GM19043 (cell line): ENCODE results near the gene RNF17.

Experiments used
- ATAC-seq: cut with Tn5 transposase; IDR thresholded peaks from one replicate; pipeline ENCODE4 v1.9.1; 2021; ENCODE audit warnings: low read depth; ENCODE audit not compliant: unreplicated experiment

RNF17 gene

DNA sequence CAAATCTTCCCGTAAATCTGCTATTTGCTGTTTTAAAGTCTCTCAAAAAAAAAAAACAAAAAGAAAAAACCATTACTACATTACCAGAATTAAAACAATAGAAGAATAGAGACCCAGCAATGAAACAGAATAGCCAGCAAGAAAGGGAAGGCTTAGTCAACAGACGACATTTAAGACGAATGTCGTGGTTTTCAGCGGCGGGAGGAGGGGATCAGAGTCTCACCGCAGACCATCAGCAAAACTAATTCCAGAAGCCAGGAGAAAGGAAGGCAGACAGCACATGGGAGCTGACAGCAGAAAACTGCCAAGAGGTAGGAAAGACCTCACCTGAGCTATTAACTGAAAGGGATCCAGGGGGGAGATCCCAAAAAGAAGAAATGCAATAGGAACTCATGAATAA, 128.9 kb downstream of the RNF17 start:
- no peak for ATAC-seq

DNA sequence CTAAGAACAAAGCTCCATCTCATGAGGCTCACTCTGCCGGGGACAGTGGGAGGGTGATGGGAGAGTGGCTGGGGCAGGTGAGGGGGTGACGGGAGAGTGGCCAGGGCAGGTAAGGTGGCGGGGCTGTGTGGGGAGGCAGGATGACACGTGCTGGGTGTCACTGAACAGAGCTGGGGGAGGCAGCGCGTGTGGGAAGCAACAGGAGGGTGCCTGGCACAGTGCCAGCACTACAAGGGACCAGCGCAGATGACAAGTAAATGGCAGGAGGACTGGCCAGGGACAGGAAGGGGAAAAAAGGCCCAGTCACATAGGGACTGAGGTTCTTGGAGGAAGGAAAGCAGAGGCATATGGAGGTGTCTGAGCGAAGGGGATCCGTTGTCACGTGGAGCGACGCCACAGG, 129.9 kb downstream of the RNF17 start:
- ATAC-seq: no peak

DNA sequence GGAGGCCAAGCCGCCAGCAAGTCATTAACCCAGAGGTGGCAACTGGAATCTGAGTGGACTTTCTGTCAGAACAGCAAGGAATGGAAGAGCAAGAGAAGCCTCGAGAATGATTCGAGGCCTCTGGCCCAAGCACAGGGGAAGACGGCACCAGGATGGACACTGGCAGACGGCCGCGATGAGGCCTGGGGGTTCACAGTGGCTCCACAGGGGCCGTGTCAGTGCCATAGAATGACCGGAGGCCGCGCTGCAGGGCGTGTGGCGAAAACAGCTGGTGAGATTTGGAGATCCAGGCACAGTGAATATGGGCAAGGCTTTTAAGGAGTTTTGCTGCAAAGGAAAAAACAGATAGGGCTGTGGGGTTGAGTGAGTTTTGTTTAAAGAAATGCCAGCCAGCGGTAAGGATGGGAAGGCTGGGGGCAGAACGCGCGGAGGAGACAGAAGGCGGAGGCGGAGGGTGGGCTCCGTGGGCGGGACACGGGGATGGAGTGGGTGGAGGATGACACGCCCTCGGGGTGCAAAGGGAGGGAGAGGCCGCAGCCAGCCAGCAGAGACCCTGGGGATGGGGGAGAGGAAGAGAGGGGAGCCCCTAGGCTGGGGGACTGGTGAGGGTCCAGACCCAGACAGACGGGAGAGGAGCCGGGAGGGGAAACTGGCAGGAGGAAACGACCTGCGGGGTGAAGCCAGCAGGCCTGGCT, 130.5 kb downstream of the RNF17 start:
- ATAC-seq: no peak

DNA sequence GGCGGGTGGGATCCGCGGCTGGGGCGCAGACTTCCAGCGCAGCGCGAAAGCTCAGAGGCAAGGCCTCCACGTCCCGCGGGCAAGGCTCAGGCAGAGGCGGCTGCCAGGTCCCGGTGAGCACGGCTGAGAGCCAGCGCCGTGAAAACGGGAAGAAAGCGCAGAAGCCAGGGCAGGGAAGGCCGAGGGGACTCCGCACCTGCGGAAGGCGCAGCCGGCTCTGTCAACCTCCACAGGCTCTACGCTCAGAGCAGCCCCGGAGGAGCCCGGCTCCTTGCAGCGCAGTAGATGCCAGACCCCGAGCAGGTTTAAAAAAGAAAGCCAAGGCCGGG, 131.0 kb downstream of the RNF17 start:
- no peak for ATAC-seq

DNA sequence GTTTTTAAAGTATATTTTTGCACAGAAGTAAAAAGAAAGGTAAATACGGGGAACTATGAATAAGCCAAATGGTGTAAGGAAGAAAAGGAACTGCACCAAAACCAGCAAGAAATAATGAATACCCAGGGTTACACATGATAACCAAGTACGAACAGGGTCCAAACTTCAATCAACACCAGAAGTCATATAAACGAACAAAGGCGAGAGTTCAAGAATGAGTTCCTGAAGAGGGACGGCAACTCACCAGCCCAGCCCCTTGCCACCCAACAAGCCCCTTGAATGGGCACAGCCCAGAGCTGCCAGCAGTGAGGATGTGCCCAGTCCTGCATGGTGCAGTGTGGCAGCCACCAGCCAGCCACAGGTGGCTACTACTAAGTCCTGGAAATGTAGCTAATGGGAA, 132.1 kb downstream of the RNF17 start:
- ATAC-seq: no peak

DNA sequence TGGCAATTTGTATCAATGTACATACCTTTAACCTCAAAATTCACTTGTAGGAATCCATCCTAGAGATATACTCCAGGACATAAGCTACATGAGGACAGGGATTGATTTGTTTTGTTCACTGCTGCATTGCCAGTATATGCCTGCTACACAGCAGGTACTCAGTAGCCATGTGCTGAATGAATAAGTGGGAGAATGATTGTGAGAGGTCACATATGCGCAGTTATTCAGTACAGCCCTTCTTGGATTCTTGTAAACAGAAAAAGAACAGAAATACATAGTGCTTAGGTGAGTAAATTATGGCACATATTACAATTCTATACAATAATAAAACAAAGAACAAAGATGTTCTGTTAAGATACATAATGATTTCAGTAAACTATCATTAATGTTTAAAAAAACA, 133.3 kb downstream of the RNF17 start:
- no peak for ATAC-seq

DNA sequence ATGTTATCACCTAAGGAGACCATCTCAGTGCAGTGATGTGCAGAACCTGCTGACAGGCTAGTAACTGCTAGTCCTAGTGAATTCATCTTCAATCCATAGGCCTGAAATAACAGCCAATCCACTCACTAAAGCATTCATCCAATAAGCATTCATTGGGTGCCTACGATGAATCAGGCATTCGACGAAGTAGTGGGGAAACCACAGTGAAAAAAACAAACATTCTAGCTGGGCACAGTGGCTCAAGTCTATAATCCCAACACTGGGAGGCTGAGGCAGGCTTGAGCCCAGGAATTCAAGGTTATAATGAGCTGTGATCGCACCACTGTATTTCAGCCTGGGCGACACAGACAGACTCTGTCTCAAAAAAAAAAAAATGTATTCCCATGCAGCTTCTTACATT, 135.6 kb downstream of the RNF17 start:
- no peak for ATAC-seq

DNA sequence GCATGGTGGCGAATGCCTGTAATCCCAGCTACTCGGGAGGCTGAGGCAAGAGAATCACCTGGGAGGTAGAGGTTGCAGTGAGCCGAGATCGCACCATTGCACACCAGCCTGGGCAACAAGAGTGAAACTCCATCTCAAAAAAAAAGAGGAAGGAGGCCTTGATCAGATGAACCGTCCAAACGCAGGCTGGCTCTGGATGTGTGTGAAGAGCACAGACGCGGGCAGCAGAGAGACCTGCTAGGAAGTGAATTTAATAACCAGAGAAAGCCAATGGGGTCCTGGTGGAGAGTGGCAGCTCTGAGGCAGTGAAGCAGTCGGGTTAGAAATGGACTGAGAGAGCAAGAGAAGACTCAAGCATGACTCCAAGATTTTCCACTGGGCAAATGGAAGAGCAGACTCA, 136.5 kb downstream of the RNF17 start:
- no peak for ATAC-seq

DNA sequence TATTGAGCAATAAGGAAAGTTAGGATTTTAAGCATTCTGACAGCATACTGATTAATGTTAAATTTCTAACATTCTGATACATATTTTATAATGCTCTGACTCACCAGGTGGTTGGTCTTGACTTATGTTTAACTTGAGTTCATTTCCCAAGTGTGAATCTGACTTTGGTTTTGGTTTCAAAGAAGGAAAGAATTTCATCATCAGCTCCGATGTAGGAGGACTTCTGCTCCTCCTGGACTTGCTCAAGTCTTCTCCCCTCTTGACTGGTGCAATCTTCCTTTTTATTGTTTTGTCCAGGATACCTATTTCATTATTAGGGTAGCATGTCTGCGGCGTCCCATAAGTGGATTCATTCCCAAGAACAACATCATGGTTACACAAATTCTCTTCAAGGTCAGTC, 141.3 kb downstream of the RNF17 start:
- ATAC-seq: no peak

DNA sequence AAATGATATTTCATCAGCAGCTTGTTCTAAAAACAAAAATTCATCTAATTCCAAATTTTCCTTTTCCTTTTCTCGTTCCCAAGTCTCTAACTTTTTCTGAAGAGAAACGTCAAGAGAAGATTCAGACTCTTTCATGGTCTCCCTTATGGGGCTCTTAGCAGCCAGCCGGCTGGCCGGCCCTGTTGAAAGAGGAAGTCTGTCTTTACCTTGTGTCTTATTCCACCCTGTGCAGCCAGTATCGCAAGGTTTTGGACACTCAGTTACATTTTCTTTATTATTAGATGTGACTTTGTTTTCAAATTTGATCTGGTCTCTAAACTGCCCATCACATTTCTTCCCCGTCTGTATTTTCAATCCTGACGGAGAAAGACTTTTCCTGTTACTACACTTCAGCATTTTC, 142.3 kb downstream of the RNF17 start:
- no peak for ATAC-seq

DNA sequence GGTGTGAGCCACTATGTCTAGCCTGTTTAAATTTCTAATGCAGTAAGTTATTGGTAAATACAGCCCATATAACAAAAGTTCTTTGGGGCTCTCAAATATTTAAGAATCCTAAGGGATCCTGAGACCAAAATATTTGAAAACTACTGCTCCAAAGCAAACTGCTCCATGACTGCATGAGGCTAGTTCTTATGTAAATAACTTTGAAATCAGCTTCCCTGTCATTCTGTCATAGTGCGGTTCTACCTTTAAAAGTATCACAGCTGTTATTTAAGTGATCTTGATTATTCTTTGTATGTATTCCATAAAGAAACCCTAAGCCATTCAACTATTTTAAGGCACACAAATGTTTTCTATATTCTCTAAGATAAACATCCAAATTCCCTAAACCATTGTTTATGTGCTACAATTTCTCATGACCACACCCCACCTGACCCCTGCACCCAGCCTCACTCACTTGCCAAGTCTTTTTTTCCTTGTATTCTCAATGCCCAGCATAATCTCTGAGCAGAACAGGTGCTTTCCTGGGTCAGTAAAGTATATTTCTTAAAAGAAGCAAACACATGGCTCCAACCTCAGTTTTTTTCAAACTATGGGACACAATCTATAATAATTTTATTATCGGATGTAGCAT, 146.6 kb downstream of the RNF17 start:
- no peak for ATAC-seq

DNA sequence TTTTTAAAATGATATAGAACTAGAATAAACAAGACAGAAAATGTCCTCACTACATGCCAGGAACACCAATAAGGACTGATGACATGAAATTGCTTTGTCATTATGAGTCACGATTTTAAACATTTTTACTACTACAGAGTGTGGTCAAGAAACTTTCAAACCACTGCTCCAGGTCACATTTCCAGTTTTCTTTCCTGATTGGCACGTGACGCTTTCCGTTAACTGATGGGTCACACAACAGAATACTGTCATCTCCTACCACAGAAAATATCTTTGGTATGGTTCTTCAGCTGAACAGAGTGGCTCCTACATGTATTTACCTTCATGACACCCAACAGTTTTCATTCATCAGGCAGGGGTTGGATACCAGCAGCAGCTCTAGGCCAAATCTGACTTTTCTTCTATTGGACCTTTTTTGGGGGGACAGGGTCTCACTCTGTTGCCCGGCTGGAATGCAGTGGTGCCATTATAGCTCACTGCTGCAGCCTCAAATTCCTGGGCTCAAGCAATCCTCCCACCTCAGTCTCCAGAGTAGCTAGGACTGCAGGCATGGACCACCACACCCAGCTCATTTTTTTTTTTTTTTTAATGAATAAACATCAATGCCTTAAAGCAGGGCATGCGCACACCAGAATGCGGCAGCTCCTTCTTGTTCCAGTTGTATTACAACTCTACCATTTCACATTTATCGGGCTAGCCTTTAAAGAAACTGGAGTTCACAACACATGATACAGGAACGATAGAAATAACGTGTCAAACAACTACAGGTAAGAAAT, 147.4 kb downstream of the RNF17 start:
- ATAC-seq: no peak

DNA sequence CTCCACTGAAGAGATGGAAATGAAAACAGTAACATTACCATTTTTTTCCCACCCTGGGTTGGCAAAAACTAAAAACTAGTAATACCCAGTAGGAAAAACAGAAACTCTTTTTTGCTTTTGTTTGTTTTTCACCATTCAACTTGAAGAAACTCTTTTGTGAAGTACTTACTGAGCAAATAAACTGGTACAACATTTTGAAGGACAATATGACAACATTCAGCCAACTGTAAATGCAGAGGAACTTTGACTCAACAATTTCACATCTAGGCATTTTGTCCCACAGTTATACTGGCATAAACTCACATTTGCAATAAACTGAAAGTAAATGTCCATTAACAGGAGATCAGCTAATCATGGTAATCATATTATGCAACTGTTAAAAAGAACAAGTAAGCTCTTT, 152.5 kb downstream of the RNF17 start:
- ATAC-seq: no peak

DNA sequence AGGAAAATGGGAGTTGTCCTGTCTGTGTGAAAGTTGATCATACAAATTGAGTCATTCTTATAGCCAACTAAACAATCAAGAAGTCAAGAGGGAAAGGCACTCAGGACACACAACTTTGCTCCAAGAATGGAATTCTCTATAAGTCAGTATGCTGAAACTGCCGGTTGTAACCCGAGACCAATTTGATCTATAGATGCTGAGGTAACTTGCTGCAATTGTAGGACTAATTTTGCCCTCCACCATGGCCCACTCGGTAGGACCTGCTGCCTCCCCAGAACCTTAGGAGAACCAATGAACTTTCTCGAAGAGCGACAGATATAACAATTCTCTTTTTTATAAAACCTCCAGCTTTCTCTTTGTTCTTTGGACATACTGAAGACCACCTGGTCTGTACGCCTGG, 157.0 kb downstream of the RNF17 start:
- no peak for ATAC-seq

DNA sequence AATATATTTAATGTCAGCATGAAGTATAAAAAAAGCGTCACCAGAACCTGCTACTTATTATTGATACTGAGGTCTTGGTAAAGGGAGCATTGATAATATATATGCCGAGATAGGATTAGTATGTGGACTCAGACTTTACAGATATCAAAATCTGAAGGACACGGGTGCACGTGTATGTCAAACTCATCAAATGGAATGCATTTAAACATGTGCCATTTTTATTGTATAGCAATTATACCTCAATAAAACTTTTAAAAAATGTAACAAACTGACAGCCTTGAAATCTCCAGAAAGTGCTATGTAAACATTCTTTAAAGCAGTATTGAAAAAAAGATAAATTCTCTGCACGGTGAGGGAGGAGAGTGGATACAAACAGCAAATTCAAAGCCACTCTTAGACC, 157.9 kb downstream of the RNF17 start:
- no peak for ATAC-seq

DNA sequence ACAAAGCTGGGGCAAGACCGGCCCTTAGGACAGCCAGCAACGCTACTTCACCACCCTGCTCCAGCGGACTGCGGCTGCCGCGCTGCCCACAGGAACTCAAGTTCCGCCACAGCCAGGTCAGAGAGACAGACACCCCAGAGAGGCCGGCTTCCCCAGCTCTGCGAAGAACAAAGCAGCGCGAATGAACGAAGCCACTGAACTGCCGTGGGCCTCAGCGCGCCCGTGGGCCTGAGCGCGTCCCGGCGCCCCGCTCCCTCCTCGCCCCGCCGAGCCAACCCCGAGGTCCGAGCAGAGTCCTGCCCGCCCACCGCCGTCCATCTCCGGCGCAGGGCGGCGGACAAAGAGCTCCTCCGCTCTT, 158.4 kb downstream of the RNF17 start:
- ATAC-seq: peak; percentile 18

DNA sequence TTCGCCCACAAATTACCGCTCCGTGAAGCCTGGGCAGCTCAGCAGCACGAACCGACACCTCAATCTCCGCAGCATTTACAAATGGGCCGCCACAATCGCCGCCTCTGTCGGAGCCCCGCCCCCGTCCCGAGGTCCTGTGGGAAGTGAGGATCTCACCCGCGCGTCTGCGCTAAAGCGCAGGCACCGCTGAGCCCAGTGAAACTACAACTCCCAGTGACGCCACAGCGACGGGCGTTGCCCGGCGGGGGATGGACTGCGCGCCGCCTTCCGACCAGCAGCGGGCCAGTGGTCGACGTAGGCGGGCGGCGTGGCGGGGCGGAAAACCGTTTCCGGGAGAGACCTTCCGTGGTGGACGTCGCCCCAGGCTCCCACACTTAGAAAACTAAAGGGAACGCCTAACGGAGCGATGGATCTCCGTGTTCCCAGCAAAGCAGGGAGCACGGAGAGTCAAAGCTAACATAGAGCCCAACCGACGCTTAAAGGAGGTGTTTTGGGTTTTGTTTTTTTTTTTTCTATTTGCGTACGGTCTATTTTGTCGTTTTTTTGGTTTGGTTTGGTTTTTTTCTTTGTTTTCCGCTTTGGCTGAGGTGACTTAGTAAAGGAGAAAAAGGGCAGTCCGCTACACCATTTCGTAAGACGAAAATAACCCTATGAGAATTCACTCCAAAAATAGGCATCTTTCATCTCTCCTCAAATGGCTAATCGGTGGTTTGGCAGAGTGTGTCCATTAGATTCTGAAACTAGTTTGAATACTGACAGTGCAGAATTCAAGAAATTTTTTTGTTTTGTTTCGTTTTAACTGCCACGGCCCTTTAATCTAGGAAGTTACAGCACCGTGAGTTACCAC, 159.0 kb downstream of the RNF17 start:
- peak; percentile 88 for ATAC-seq

DNA sequence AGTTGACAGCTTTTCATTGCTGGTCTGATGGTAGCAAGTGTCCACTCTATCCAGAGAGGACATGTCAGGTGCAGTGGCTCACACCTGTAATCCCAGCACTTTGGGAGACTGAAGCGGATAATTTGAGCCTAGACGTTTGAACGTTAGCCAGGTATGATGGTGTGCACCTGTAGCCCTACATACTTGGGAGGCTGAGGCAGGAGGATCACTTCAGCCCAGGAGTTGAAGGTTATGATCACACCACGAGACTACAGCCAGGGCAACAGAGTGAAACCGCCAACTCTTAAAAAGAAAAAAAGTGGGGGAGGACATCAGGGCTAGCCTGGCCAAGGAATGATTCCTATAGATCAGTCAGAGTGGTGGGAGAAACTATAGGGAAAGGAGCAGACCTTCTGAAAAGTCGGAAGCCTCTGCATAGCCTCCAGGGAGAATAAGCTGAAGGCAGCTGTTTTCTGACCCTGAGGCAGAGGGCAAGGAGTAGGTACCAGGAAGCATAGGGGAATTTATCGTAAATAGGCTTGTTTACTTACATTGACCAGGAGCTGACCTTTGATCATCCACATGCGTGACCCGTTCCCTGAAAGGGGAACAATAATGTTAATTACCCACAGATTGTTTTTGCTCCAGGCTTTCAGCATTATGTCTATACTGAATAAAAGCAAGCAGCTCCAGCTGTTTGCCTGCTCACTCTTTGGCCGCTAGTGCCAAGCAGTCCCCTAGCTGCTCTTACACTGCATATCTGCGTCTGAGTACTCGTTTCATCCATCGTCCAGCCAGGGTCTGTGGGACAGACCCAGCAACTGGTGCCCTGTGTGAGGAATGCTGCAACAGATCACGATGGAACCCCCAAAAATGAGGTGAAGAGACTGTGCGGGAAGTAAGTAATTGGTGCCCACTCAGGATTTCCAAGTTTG, 161.6 kb downstream of the RNF17 start:
- no peak for ATAC-seq

DNA sequence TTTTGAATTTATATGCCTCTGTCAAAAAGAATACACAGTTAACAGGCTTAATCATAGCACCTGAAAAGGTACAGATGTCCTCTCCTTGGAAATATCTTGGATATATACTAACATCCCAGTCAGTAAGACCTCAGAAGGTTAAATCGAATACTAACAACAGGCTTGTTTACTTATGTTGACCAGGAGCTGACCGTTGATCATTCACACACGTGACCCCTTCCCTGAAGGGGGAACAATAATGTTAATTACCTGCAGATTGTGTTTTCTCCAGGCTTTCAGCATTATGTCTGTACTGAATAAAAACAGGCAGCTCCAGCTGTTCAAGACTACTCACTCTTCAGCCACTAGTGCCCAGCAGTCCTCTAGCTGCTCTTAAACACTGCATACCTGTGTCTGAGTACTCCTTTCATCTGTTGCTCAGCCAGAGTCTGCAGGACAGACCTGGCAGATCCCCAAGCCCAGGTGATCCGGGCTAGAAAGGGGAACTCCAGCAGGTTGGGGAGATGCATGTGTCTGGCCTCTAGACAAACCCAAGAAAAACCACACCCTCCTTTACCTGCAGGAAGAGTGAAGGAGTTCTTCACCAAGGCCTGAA, 163.9 kb downstream of the RNF17 start:
- ATAC-seq: no peak

DNA sequence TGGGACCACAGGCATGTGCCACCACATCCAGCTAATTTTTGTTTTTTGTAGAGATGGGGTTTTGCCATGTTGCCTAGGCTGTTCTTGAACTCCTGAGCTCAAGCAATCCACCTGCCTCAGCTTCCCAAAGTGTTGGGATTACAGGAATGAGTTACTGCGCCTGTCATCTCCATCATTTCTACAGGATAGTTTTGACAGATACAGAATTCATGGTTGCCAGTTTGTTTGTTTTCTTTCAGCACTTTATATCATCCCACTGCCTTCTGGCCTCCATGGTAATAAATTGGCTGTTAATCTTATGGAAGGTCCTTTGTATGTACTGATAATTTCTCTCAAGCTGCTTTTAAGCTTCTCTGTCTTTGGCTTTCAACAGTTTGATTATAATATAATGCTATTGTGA, 165.2 kb downstream of the RNF17 start:
- ATAC-seq: no peak
